Esophagus squamous epithelium (tissue), 5 donors: ENCODE measurements around the gene LGALS12. TPM values are rescaled to one million over a fixed set of nuclear protein-coding genes. Genes with fewer than 3 reads are reported as not detected.

Experiments used
- DNase-seq: peaks from one replicate; lab custom pipeline; 2025; lab: John Stamatoyannopoulos, UW
- H3K27ac ChIP-seq, 4 donors: fragments of 200-600 bp; sonication (generic); one replicate each; pipeline ENCODE4 v1.5.1; 2016 to 2019; ENCODE audit warnings: mild to moderate bottlenecking in 1 of 4
- H3K27me3 ChIP-seq, 4 donors: fragments of 200-600 bp; sonication (generic); 1 replicate in 3 of 4; 2 replicates in 1 of 4; pipeline versions ENCODE4 v1.5.1 to v1.6.0; 2017 to 2021; ENCODE audit warnings: antibody characterized with exemption in 1 of 4
- H3K36me3 ChIP-seq, 3 donors: fragments of 200-600 bp; sonication (generic); one replicate each; pipeline ENCODE4 v1.5.1; 2016 to 2019
- H3K4me1 ChIP-seq, 3 donors: fragments of 200-600 bp; sonication (generic); one replicate each; pipeline ENCODE4 v1.5.1; 2017 to 2019
- H3K4me3 ChIP-seq, 4 donors: fragments of 200-600 bp; sonication (generic); 1 replicate in 3 of 4; 2 replicates in 1 of 4; pipeline ENCODE4 v1.5.1; 2016 to 2019; ENCODE audit warnings: mild to moderate bottlenecking in 2 of 4, moderate library complexity in 1 of 4
- H3K9me3 ChIP-seq, 3 donors: fragments of 200-600 bp; sonication (generic); one replicate each; pipeline ENCODE4 v1.5.1; 2016 to 2019
- CTCF ChIP-seq, 6 experiments: fragments of 450-650 bp in 4 of 6; fragments of 200-600 bp in 2 of 6; sonication (generic) in 2 of 6; IDR thresholded peaks; one replicate each; pipeline ENCODE4 v1.5.1; 2016 to 2019; ENCODE audit warnings: antibody characterized with exemption in 6 of 6, mild to moderate bottlenecking in 4 of 6, moderate library complexity in 4 of 6
- POLR2A ChIP-seq, 4 donors: fragments of 450-650 bp; IDR thresholded peaks; one replicate each; pipeline ENCODE4 v1.6.1; 2017; ENCODE audit warnings: antibody characterized with exemption in 4 of 4, mild to moderate bottlenecking in 4 of 4, moderate library complexity in 3 of 4
- WGBS, 2 donors: methylation state at CpG; one replicate each; pipeline ENCODE4 v1.1.5; 2018; 5-methylcytosine and 5-hydroxymethylcytosine counted together
- intact Hi-C: fragments of 100-400 bp; cut with DNase I; formaldehyde crosslinking; loops from one replicate; pipeline ENCODE4 v1.15.0; 2022
- total RNA-seq, 4 donors: library from RNA; depleted of rRNA; stranded (reverse); fragments of >200 nt; gene quantifications; one replicate each; pipeline ENCODE4 v1.1.0, GENCODE V29; 2016
- donor health status: DM: yes; HTN: yes; CAD: no.

Gene LGALS12
- total RNA-seq, 4 donors from 2014 or later = not detected

DNA sequence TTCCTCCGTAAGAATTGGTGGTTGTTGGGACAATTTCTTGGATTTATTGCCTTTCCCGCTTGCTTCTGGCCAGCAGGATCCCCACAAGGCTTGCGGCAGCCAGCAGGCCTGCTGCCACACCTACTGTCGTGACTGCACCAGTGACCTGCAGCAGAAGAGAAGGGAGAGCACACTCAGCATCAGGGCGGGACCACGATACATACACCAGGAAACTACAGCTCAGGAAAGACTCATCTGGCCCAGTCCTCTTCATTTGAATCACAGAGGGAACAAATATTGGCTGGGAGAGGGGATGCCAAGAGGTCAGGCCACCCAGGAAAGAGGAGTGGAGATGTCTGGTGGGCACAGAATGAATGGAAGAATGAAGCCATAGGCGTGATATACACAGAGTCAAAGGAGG is 47.0 kb downstream of the LGALS12 start:
- WGBS, 2 donors = 78 to 85% methylated on average over 5 to 7 of the region's 7 CpGs
- peak overlapping the region in 3 of 4 donors; percentile 2 to 31 (median 22) for H3K27ac ChIP-seq
- DNase-seq = no peak

DNA sequence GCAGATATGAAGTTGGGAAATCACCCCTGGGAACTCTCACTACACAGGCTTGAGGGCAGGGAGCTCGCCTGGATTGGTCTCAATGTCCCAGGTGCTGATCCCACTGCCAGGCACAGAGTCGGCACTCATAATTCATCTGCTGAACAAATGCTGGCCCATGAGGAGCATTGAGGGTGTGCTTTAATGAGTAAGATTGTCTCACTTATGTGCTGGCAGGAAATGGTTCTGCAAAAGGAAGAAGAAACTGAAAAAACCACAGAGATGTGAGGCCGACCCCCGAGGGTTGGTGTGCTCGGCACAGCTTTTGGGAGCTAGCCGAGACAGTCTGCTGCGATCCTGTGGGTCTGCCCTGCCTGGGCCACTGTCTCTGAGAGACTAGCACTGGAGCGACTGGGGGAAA is 47.9 kb downstream of the LGALS12 start:
- TF ChIP-seq POLR2A (IDR thresholded peaks at IDR 0.05) = no peak
- no peak for TF ChIP-seq CTCF (IDR thresholded peaks at IDR 0.05)
- peak overlapping the region in 3 of 4 donors; percentile 22 to 39 (median 23) for H3K27ac ChIP-seq
- H3K36me3 ChIP-seq = no peaks in the 10 kb centered on the region
- no peaks in the 10 kb centered on the region for H3K27me3 ChIP-seq
- no peaks in the 10 kb centered on the region for H3K9me3 ChIP-seq
- peaks cover 0 to 16% (median 0%) of the 10 kb centered on the region in 3 donors for H3K4me1 ChIP-seq
- intact Hi-C loops = no loop called here
- no peak overlapping the region for H3K4me3 ChIP-seq
- 50 to 66% methylated on average over 1 to 8 of the region's 8 CpGs for WGBS, 2 donors
- no peak for DNase-seq

More for the DNA sequence above, 47.0 kb downstream of the LGALS12 start:
- TF ChIP-seq POLR2A (IDR thresholded peaks at IDR 0.05) = no peak
- TF ChIP-seq CTCF (IDR thresholded peaks at IDR 0.05) = no peak
- peaks cover 0 to 16% (median 0%) of the 10 kb centered on the region in 3 donors for H3K4me1 ChIP-seq
- H3K36me3 ChIP-seq = no peaks in the 10 kb centered on the region
- no peaks in the 10 kb centered on the region for H3K9me3 ChIP-seq
- no peak overlapping the region for H3K4me3 ChIP-seq
- no peaks in the 10 kb centered on the region for H3K27me3 ChIP-seq
- intact Hi-C loops = no loop called here

- no peaks in the 10 kb centered on the region for H3K36me3 ChIP-seq
- WGBS, 2 donors = 70 to 78% methylated on average over 4 of the region's 4 CpGs
Observed at GRCh38 chr11:63554877-63555223, 49.0 kb downstream of the LGALS12 start.

GRCh38 chr11:63556404-63557013 is 50.6 kb downstream of the LGALS12 start:
- TF ChIP-seq CTCF (IDR thresholded peaks at IDR 0.05) = no peak
- no peak for TF ChIP-seq POLR2A (IDR thresholded peaks at IDR 0.05)
- Histone ChIP-seq H3K9me3 (no peaks in the 10 kb centered on the region), H3K27me3 (no peaks in the 10 kb centered on the region), H3K4me1 (peaks cover 5 to 31% (median 8%) of the 10 kb centered on the region in 3 donors), H3K36me3 (no peaks in the 10 kb centered on the region), H3K4me3 (no peak overlapping the region), H3K27ac (no peak overlapping the region)
- no peak for DNase-seq
- intact Hi-C loops = no loop called here
- WGBS, 2 donors = 72 to 82% methylated on average over 6 to 7 of the region's 7 CpGs

More at GRCh38 chr11:63554877-63555223, 49.0 kb downstream of the LGALS12 start:
- TF ChIP-seq POLR2A (IDR thresholded peaks at IDR 0.05) (no peak), CTCF (IDR thresholded peaks at IDR 0.05) (no peak)
- no peak for DNase-seq
- Histone ChIP-seq H3K4me1 (peaks cover 0 to 16% (median 0%) of the 10 kb centered on the region in 3 donors), H3K9me3 (no peaks in the 10 kb centered on the region), H3K27ac (no peak overlapping the region), H3K4me3 (no peak overlapping the region), H3K27me3 (no peaks in the 10 kb centered on the region)
- intact Hi-C loops = no loop called here

DNA sequence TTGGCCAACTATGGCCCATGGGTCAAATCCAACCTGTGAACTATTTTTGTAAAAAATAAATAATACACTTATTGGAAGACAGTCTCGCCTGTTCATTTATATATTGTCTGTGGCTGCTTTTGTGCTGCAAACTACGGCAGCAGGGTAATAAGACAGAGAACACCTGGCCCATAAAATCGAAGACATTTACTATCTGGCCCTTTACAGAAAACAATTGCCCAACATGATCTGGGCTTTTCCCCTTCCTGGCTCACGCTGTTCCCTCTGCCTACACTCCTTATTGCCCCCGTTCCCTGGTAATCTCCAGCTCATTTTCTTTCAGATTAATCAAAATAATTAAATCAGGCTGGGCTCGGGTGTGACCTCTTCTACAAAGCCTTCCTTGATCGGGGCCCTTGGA is 51.7 kb downstream of the LGALS12 start:
- no peak for DNase-seq
- Histone ChIP-seq H3K9me3 (no peaks in the 10 kb centered on the region), H3K4me1 (peaks cover 5 to 30% (median 8%) of the 10 kb centered on the region in 3 donors), H3K36me3 (no peaks in the 10 kb centered on the region), H3K27ac (no peak overlapping the region), H3K4me3 (no peak overlapping the region), H3K27me3 (no peaks in the 10 kb centered on the region)
- TF ChIP-seq POLR2A (IDR thresholded peaks at IDR 0.05) = no peak
- TF ChIP-seq CTCF (IDR thresholded peaks at IDR 0.05) = no peak
- intact Hi-C loops = no loop called here
- WGBS, 2 donors = 64 to 67% methylated on average over 7 of the region's 7 CpGs
